COLO829 (cell line): ENCODE results near the gene ZC3H18.

Source experiments
- DNase-seq: peaks from one replicate; pipeline ENCODE4 v3.0.0; 2012; ENCODE audit warnings: low spot score

ZC3H18 gene

DNA sequence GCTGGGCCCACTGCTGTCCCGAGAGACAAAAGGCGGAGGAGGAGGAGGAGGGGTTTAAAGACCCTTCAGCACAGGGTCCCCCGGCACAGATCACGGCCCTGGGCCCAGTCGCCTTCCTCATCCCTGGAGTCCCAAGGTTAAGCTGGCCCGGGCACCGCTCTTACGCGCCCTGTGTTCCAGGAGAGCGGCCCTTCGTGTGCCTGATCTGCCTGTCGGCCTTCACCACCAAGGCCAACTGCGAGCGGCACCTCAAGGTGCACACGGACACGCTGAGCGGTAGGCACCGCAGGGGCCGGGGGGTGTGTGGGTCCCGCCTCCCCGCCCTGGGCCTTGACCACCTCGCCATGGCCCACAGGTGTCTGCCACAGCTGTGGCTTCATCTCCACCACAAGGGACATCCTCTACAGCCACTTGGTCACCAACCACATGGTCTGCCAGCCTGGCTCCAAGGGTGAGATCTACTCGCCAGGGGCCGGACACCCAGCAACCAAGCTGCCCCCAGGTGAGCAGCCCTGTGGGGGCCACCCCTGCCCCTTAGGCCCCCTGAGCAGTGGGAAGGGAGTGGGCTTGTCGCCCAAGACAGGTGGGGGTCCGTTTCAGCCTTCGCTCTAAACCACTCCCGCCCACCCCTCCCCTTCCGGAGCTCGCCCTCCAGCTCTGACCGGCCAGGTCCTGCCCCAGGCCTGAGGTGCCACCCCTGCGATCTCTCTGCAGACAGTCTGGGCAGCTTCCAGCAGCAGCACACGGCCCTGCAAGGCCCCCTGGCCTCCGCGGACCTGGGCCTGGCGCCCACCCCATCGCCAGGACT is 37.6 kb upstream of the ZC3H18 start:
- DNase-seq: no peak

GRCh38 chr16:88533381-88533917 is 36.8 kb upstream of the ZC3H18 start:
- no peak for DNase-seq

- peak; percentile 54 for DNase-seq
Observed at GRCh38 chr16:88533932-88534637, 36.1 kb upstream of the ZC3H18 start.

DNA sequence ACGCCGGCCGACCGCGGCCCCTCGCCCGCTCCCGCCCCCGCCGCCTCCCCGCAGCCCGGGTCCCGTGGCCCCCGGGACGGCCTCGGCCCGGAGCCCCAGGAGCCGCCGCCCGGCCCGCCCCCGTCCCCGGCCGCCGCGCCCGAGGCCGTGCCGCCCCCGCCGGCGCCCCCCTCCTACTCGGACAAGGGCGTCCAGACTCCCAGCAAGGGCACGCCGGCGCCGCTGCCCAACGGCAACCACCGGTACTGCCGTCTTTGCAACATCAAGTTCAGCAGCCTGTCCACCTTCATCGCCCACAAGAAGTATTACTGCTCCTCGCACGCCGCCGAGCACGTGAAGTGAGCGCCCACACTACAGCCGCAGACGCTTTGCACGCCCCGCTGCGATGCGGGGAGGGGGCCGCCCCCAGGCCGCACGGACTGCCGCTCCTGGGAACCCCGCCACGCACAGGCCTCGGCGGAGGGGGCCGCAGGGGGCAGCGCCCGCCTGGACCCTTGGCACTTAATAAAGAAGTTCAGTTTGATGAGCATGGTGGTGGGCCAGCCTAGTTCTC is 35.5 kb upstream of the ZC3H18 start:
- DNase-seq: peak; percentile 6

DNA sequence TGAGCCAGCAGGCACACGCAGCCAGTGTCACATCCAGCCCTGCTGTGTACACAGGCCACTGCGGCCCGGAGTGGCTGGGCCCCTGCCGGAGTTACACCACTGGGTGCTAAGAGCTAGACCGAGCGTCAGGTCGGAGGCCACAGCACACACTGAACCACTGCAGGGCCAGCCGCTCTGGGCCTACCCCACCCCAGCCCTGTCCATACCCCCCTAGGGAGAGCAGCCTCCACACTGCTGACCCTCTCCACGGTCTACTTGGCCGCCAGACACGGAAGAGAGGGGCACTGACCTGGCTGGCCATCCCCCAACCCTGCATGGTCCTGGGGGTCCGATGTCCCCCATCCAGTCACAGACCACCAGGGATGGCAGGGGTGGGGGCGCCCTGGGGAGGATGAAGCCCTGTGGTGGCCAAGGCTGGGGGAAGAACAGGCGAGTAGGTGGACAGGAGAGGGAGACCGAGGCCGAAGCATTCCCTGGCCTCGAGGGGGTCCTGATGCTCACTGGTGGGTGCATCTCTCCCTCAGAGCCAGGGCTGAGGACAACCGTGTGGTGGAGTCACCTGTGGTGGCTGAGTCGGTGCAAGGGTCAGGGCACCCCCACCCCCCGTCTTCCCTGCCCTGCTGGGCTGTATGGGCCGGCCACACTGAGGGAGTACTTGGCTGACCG is 34.9 kb upstream of the ZC3H18 start:
- DNase-seq: no peak

GRCh38 chr16:88535857-88536222 is 34.4 kb upstream of the ZC3H18 start:
- DNase-seq: no peak

GRCh38 chr16:88536510-88536909 is 33.7 kb upstream of the ZC3H18 start:
- no peak for DNase-seq

- DNase-seq: no peak
Observed at GRCh38 chr16:88536971-88537751, 33.0 kb upstream of the ZC3H18 start.

DNA sequence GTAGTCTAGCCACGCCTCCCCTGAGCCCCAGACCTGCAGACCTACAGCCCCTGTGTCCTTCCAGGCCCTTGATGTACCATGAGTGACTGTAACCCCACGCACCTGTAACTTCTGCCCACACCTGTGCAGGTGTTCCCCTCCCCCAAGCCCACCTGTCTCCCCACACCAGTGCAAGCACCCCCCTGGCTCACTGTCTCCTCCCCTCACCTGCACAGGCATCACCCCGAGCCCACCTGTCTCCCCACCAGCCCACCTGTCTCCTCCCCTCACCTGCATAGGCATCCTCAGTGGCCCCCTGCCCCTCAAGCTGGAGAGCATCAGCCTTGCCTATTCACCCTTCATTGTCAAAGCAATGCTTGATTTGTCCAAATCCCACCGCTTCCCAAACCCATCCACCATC is 32.3 kb upstream of the ZC3H18 start:
- DNase-seq: no peak

DNA sequence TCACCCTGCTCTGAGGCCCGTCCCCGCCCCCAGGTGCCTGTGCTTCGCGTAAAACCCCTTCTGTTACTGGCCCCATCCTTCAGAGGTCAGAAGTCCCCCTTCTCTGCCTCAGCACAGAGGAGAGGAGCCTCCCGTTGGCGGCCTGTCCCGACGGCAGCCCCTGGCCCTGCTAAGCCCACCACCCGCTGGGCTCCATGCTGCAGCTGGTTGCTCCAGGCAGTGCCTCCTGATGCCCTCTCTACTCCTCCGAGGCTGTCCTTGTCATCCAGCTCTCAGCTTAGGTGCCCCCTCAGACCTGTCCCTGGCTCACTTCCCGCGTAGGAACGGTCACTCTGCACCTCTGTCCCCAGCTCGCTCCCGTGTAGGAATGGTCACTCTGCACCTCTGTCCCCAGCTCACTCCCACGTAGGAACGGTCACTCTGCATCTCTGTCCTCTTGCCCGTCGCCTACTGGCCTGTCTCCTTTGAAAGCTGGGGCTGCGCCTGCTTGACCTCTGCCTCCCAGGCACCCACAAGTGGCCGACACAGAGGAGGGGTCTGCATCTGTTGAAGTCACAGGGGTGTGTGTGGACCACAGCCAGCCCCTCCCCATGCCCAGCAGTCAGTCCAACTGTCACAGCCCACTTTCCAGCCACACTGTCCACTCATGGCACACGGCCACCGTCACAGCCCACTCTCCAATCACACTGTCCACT is 31.7 kb upstream of the ZC3H18 start:
- no peak for DNase-seq

DNA sequence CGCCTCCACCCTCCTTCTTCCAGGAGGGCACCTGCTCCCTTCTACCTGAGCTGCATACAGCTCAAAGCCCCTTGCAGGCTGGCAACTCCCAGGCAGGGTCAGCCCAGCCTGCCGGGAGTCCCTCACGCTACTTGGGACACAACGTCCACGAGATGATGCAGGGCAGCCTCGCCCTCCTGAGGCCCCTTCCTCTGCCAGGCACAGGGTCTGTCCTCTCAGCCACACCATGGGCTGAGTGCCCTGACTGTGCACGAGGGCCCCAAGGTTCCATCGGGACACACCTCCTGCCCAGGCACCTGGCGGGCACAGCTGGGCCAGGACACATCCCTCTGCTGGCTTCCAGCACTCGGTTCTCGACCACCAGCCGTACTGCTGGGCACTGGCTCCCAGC is 30.9 kb upstream of the ZC3H18 start:
- DNase-seq: no peak

DNA sequence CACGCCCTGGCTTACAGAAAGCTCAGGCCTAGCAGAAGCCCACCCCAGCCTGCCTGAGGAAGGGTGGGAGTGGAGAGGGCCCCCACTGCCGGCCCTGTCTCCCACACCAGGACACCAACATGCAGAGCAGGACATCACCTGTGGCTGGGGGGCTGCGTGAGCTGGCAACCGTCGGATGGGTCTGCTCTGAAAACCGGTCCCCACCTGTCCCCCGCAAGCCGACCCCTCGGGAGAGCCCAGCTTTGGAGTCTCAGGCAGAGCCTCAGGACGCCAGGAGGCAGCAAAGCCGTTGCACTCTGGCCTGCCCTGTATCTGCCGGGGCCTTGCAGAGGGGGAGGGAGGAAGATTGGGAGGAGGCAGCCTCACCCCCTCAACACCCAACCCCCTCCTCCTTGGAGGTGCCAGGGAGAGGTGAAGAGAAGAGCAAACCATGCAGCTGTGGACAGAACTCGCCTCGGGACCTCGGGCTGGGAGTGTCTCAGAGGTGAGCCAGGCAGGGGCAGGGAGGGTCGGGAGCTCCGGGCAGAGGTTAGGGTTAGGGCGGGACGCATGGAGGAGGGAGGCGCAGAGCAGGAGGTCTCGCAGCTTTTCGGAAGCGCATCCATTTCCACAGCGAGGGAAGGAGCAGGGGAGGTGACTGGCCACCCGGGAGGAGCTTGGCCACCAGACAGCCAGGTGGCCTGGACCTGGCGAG is 30.4 kb upstream of the ZC3H18 start:
- DNase-seq: no peak

GRCh38 chr16:88540346-88540977 is 29.7 kb upstream of the ZC3H18 start:
- DNase-seq: no peak

GRCh38 chr16:88541831-88542616 is 28.2 kb upstream of the ZC3H18 start:
- DNase-seq: no peak

GRCh38 chr16:88543230-88543813 is 26.9 kb upstream of the ZC3H18 start:
- DNase-seq: no peak

DNA sequence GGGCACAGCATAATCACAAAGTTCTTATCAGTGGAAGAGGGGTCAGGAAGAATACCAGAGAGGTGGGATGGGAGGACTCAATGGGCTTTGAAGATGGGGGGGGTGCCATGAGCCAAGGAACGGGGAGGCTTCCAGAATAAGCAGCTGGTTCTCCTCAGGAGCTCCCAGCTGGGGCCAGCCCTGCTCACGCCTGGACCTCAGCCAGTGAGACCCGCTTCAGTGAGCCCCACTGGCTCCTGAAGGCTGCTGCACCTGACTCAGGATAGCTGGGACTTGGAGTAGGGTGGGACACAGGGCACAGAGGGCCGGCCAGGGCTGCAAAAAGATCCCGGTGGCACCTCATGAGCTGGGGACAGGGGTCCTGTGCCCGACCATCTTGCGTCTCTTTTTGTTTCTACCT is 24.4 kb upstream of the ZC3H18 start:
- no peak for DNase-seq

GRCh38 chr16:88548131-88548874 is 21.9 kb upstream of the ZC3H18 start:
- DNase-seq: no peak

DNA sequence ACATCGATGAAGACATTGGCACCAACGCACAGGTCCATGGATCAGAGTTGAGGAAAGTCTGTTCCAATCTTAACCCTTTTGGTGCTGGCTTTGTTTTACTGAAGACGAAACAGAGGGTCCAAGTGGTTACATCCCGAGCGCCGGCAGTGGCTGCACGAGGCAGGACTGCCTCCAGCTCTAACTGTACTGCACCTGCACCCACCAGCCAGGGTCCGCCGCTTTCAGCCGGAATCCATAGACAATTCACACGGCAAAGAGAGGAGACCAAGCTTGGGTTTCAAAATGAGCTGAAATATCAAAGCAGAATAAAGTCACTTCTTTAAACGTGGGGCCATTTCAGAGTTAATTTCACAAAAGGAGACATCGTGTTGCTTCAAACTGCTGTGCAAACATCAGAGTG is 21.2 kb upstream of the ZC3H18 start:
- no peak for DNase-seq
